ENCODE measurements around the gene GCNA.
A peak's percentile ranks its signal among the peaks of the same experiment; 100 is the strongest.
"Not testable (repeated sequence)": the region's sequence is repeated elsewhere in the genome, so short reads cannot be mapped to it uniquely, and the experiment has no call there.

GCNA gene

DNA sequence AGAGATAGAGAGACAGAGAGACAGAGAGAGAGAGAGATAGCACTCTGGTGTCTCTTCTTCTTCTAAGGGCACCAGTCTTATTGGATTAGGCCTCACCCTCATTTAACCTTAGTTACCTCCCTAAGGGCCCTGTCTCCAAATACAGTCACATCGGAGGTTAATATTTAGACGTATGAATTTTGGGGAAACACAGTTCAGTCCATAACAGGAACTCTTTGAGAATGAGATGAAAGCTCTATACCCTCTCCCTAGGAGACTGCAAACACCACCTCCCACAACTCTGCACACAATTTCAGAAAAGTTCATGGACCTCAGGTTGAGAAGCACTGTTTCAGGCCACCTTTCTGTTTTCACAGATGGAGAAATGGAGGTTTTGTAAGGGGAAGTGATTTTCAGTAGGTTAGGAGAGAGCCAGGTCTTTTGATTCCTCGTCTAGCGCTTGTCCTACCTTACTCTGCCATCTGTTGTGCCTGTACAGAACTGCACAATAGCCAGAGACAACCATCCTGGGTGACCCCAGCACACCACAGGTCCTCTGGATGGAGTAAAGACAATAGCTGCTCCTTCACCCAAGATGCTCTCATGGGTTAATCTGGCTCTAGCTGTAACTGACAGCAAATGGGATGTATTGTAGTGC is 72.2 kb downstream of the GCNA start:
- DNase-seq (peak; percentile 5 to 39 (median 23)), ATAC-seq (replicated peaks) (peak; percentile 92)
- Mint-ChIP-seq H3K4me1 (ENCODE audit: low read depth in 2 of 2) (peaks cover 0 to 5% of the 10 kb centered on the region in 2 donors), H3K27me3 (no peaks in the 10 kb centered on the region), H3K9me3 (no peaks in the 10 kb centered on the region), H3K36me3 (ENCODE audit: insufficient read depth) (no peaks in the 10 kb centered on the region), H3K27ac (no peak overlapping the region), H3K4me3 (no peak overlapping the region)

DNA sequence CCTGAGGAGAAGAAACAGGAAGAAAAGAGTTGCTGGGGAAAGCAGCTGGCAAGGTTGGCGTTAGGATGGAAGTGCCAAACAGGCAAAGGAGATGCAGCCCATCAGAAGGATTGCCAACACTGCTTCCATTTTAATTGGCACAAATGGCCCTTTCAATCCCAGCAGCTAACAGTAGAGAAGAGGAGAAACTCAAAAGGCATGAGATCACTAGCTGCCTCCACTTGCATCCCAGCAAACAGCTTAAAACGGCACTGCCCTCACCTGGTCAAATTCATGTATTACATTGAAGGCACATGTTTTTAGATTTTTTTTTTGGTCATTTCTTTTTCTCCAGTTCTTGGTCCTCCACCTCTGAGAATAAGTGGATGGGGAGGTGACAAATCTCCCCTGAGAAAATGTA is 74.2 kb downstream of the GCNA start:
- ATAC-seq (replicated peaks) = peak; percentile 78
- Mint-ChIP-seq H3K27me3 (no peaks in the 10 kb centered on the region), H3K4me3 (no peak overlapping the region), H3K4me1 (ENCODE audit: low read depth in 2 of 2) (peaks cover 0 to 5% of the 10 kb centered on the region in 2 donors), H3K27ac (no peak overlapping the region), H3K36me3 (ENCODE audit: insufficient read depth) (no peaks in the 10 kb centered on the region), H3K9me3 (no peaks in the 10 kb centered on the region)
- peak; percentile 57 to 61 (median 60) for DNase-seq

DNA sequence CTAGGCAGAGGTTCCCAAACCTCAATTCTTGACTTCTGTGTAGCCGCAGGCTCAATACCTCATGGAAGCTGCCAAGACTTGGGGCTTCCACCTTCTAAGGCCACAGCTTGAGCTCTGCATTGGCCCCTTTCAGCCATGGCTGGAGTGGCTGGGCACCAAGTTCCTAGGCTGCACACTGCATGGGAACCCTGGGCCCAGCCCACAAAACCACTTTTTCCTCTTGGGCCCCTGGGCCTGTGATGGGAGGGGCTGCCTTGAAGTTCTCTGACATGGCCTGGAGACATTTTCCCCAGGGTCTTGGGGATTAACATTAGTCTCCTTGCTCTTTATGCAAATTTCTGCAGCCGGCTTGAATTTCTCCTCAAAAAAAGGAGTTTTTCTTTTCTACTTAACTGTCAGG is 75.1 kb downstream of the GCNA start:
- H3K27ac Mint-ChIP-seq = no peak overlapping the region

DNA sequence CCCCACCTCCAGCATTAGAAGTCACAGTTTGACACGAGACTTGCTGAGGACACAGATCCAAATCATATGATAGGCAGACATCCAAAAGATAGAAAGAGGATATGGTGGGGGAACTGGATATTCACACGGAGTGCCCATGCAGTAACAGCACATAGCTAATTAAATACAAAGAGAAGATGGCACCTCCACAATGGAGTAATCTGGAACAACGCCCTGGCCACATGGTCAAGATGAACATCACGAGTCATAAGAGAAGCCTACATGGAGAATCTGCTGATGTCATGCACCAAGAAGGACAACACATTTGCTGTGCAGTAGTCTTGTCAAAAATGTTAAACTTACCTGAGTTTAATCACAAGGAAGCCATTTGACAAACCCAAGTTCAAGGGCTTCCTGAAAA is 79.0 kb downstream of the GCNA start:
- ATAC-seq (replicated peaks) (no peak), DNase-seq (no peak)
- no peak overlapping the region for H3K27ac Mint-ChIP-seq
- H3K4me3 Mint-ChIP-seq = no peak overlapping the region
- no peaks in the 10 kb centered on the region for H3K9me3 Mint-ChIP-seq
- peaks cover 2 to 5% of the 10 kb centered on the region in 2 donors for H3K4me1 Mint-ChIP-seq (ENCODE audit: low read depth in 2 of 2)
- H3K36me3 Mint-ChIP-seq (ENCODE audit: insufficient read depth) = no peaks in the 10 kb centered on the region
- no peaks in the 10 kb centered on the region for H3K27me3 Mint-ChIP-seq

More for the DNA sequence above, 75.1 kb downstream of the GCNA start:
- Mint-ChIP-seq H3K27me3 (no peaks in the 10 kb centered on the region), H3K36me3 (ENCODE audit: insufficient read depth) (no peaks in the 10 kb centered on the region), H3K4me3 (no peak overlapping the region), H3K4me1 (ENCODE audit: low read depth in 2 of 2) (peaks cover 0 to 5% of the 10 kb centered on the region in 2 donors), H3K9me3 (no peaks in the 10 kb centered on the region)
- no peak for ATAC-seq (replicated peaks)
- no peak for DNase-seq

DNA sequence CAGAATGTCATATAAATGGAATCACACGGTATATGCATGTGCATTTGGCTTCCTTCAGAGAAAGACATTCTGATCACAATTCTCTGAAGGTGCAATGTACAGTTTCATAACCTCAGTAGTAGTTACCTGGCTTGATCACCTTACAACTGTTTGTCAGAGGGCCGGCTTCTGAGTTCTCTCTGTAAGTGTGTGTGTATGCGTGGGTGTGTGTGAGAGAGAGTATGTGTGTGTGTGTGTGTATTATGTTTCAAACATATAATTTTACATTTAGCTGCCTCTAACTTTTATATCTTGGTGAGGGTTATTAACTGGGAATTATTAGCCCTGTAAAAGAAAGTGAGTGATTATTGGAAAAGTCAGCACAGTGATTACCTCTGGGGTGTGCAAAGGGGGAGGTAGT is 81.1 kb downstream of the GCNA start:
- Mint-ChIP-seq H3K27ac (peak overlapping the region in 1 of 2 donors; percentile 62), H3K4me3 (no peak overlapping the region), H3K27me3 (no peaks in the 10 kb centered on the region), H3K4me1 (ENCODE audit: low read depth in 2 of 2) (peaks cover 9 to 13% of the 10 kb centered on the region in 2 donors), H3K9me3 (no peaks in the 10 kb centered on the region), H3K36me3 (ENCODE audit: insufficient read depth) (peaks cover 6% of the 10 kb centered on the region)
- ATAC-seq (replicated peaks) (no peak), DNase-seq (no peak)

DNA sequence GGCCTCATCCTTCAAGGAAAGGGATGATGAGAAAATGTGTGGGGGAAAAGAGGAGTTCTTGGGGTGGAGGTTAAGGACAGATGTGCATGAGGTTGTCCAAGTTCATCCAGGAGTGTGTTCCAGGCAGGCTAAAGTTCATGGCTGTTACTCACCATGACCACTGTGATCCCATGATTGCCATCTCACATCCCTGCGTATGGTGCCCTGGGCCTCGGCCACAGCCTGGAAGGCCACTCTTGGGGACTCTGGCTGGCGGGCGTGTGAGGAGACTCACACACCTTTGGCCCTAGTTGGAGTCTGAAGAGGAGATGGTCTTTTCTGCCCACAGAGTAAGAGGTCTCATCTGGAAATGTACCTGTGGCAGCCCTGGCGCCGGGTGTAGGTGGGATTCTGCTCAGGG is 81.7 kb downstream of the GCNA start:
- Mint-ChIP-seq H3K27ac (peak overlapping the region in 1 of 2 donors; percentile 62), H3K4me1 (ENCODE audit: low read depth in 2 of 2) (peaks cover 9 to 13% of the 10 kb centered on the region in 2 donors)
- no peak for ATAC-seq (replicated peaks)

DNA sequence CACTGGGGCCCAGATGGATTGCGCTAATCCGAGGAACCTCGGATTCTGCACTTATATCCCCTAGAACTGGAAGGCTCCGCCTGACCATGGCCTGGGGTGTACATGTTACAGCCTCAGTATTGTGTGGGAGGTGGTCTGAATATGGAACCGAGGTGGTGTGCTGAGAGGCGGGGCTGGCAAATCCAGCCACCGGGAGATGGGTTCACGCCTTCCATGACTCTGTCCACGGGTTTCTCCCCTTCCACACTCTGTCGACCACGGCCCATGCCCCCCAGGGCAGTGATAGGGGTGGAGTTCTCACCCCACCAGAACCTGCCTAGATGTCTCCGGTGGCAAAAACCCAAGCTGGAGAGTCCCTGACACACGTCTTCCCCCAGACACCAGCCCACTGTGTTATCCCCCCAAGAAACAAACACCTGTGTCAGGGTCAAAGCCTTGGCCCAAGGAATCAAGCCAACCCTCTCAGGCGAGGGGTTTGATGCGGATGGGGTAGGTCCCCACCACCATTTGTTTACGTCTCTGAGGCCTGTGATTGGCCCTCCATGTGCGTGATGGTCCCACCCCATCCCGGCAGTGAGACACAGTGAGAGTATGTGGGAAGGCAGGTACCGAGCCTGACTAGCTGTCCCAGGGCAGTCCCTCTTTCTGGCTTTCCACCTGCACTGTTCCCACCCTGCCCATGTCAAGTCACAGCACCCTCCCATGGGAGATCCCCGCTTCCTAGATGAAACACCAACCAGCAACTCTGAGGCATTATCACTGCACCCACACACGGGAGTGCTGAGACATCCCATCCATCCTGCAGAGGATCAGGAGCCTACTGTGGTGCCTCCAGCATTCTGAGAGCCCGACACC is 82.6 kb downstream of the GCNA start:
- peaks cover 6% of the 10 kb centered on the region for H3K36me3 Mint-ChIP-seq (ENCODE audit: insufficient read depth)
- no peak overlapping the region for H3K27ac Mint-ChIP-seq
- no peak overlapping the region for H3K4me3 Mint-ChIP-seq
- no peak for ATAC-seq (replicated peaks)
- peaks cover 9 to 13% of the 10 kb centered on the region in 2 donors for H3K4me1 Mint-ChIP-seq (ENCODE audit: low read depth in 2 of 2)
- H3K27me3 Mint-ChIP-seq = no peaks in the 10 kb centered on the region
- no peak for DNase-seq
- H3K9me3 Mint-ChIP-seq = no peaks in the 10 kb centered on the region

More for the DNA sequence above, 81.7 kb downstream of the GCNA start:
- Mint-ChIP-seq H3K36me3 (ENCODE audit: insufficient read depth) (peaks cover 6% of the 10 kb centered on the region), H3K4me3 (no peak overlapping the region), H3K9me3 (no peaks in the 10 kb centered on the region), H3K27me3 (no peaks in the 10 kb centered on the region)
- DNase-seq = no peak

DNA sequence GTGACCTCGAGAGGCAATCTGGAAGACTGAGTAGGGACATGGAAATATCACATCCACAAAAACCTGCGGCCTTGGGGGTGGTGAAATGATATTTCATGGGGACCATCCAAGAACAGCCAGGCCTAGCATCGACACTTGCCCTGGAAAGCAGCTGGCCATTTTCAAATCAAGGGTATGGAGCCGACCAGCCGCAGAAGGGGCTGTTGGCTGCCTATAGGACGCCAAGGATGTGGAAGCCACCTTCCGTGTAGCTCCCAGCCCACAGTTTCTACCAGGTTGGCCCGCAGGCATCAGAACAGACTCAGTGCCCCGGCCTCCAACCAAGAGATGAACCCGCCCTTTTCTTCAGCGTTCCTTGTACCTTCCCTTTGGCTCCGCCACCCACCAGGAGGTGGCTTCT is 83.7 kb downstream of the GCNA start:
- peak overlapping the region; percentile 72 to 82 for H3K4me3 Mint-ChIP-seq
- H3K4me1 Mint-ChIP-seq (ENCODE audit: low read depth in 2 of 2) = peaks cover 9 to 13% of the 10 kb centered on the region in 2 donors
- ATAC-seq (replicated peaks) (no peak), DNase-seq (no peak)
- no peaks in the 10 kb centered on the region for H3K27me3 Mint-ChIP-seq
- peak overlapping the region; percentile 84 to 87 for H3K27ac Mint-ChIP-seq
- peaks cover 6% of the 10 kb centered on the region for H3K36me3 Mint-ChIP-seq (ENCODE audit: insufficient read depth)
- no peaks in the 10 kb centered on the region for H3K9me3 Mint-ChIP-seq

DNA sequence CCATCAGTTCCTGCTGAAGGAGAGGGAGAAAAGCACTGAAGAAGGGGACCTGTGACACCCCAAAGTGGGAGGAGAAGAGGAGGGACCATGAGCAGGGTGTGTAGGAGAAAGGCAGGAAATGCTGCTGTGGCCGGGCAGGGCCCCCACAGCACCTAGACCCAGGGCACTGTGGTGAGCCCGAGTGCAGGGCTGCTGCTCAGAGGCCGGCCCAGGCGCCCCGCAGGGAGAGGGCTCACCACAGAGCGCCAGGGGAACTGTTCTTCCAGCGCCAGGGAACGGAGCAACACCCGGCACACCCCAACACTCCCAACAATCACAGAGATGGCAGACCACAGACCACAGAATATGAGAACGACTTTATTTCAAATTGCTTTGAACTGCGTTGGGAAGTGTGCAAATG is 84.4 kb downstream of the GCNA start:
- Mint-ChIP-seq H3K4me1 (ENCODE audit: low read depth in 2 of 2) (peaks cover 9 to 13% of the 10 kb centered on the region in 2 donors), H3K27ac (peak overlapping the region; percentile 84 to 87), H3K4me3 (peak overlapping the region; percentile 72 to 82)
- ATAC-seq (replicated peaks) (peak; percentile 61), DNase-seq (peak in 2 of 3 experiments; percentile 7)
- not testable (repeated sequence) for H3K36me3 Mint-ChIP-seq (ENCODE audit: insufficient read depth); H3K9me3 Mint-ChIP-seq; H3K27me3 Mint-ChIP-seq

All from effector memory CD8-positive, alpha-beta T cell (primary cell).